Astrocyte (in vitro differentiated cells and primary cell): Measurements from ENCODE around the gene SLC29A2.

ENCODE experiments used
- CTCF ChIP-seq: IDR thresholded peaks from 2 replicates; pipeline ENCODE4 v1.5.1; 2011; ENCODE audit warnings: low read depth, mild to moderate bottlenecking, inconsistent platforms, low read length, moderate library complexity; ENCODE audit not compliant: insufficient read depth
- EZH2 ChIP-seq: IDR thresholded peaks from 2 replicates; pipeline ENCODE4 v1.6.1; 2012; ENCODE audit warnings: mild to moderate bottlenecking, low read length, inconsistent platforms; ENCODE audit not compliant: insufficient read depth

DNA sequence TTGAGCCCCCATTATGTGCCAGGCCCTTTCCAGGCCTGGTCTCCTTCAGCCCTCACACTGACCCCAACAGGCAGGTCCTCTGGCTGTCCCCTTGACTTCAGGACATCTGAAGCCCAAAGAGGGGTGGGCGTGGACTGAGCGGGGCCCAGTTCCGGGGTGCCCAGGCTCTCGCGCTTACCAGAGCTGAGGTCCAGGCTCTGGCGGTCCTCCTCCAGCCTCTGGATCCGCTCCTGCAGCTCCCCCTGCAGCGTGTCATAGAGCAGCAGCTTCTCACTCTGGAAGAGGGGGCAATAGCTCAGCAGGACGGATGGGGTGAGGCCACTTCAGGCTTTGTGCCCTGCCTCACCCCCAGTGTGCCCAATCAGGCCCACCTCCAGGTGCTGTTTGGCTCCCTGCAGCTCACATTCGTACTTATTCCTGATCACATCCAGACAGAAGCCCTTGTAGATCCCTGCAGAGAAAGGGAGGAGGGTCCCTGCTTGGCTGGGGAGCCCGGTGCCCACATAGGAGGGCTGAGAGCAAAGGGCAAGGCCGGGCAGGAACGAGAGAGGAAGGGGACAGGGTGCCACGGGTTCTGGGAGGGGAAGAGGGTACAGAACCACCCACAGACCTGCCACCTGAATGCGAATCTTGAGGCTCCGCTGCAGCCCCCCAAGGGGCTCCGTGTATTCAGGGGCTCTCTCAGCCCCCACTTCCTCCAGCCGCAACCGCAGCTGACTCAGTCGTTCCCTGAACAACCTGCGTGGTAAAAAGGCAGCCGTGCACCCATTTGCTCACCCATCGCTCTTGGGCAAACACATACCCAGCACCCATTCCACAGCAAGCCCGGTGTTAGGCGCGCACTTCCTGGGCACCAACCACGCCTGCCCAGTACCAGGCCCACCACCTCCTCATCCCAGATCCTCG, 30.7 kb downstream of the SLC29A2 start:
- TF ChIP-seq CTCF (no peak), EZH2 (no peak)
